Measurements from ENCODE around the gene HSPA12A.

Gene HSPA12A

DNA sequence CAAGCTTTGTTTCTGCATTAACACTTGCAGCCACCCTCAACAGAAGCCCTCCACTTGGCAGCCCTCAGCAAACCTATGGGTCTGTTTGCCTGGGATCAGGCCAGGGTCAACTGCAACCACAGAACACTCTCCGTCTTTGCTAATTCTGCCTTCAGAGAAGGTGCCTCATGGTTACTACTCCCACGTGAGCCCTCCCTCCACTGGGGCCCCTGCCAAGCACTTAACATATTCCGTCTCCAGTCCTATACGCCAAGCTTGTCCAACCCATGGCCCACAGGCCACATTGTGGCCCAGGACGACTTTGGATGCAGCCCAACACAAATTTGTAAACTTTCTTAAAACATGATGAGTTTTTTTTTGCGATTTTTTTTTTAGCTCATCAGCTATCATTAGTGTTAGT, 54.7 kb downstream of the HSPA12A start (continued):
- TF ChIP-seq ZNF518A (tag by site-specific recombination; conservative IDR thresholded peaks at IDR 0.05; ENCODE audit: low read depth) (no peak), AEBP2 (tag by site-specific recombination; IDR thresholded peaks at IDR 0.05; ENCODE audit: borderline replicate concordance) (no peak), ZNF548 (tag by site-specific recombination; IDR thresholded peaks at IDR 0.05) (no peak), ZNF112 (tag by site-specific recombination; IDR thresholded peaks at IDR 0.05) (no peak), ZSCAN30 (tag by site-specific recombination; IDR thresholded peaks at IDR 0.05) (no peak), ZNF521 (tag by site-specific recombination; IDR thresholded peaks at IDR 0.05) (no peak), ELK4 (IDR thresholded peaks at IDR 0.05; ENCODE audit: borderline replicate concordance, low read depth, low read length) (no peak), ZNF707 (tag by site-specific recombination; IDR thresholded peaks at IDR 0.05) (no peak), GLI4 (tag by site-specific recombination; IDR thresholded peaks at IDR 0.05) (no peak)

- POLR2A ChIA-PET = no interaction called here
Observed at GRCh38 chr10:116686632-116687031, 55.7 kb downstream of the HSPA12A start.

More at GRCh38 chr10:116686632-116687031, 55.7 kb downstream of the HSPA12A start:
- H3K36me3 ChIP-seq (ENCODE audit: control insufficient read depth in 2 of 2, insufficient read depth in 1 of 2, low read length in 2 of 2) = peaks cover 0 to 6% of the 10 kb centered on the region in 2 experiments; a peak in 1 of 3 replicates
- no peaks in the 10 kb centered on the region for H3K9me3 ChIP-seq (ENCODE audit: control insufficient read depth, insufficient read depth, low read depth, low read length)
- H3K4me3 ChIP-seq (ENCODE audit: low read depth, low read length) = no peak overlapping the region
- TF ChIP-seq SALL2 (tag by site-specific recombination; IDR thresholded peaks at IDR 0.05; ENCODE audit: borderline replicate concordance) (no peak), EGR2 (tag by site-specific recombination; IDR thresholded peaks at IDR 0.05; ENCODE audit: low read depth) (peak; percentile 99), ZNF629 (tag by site-specific recombination; IDR thresholded peaks at IDR 0.05) (no peak), ZFHX2 (tag by site-specific recombination; conservative IDR thresholded peaks at IDR 0.05) (peak; percentile 99), SP2 (tag by site-specific recombination; IDR thresholded peaks at IDR 0.05) (peak; percentile 26; the same call in 1 of the 2 replicates), ZNF362 (tag by site-specific recombination; IDR thresholded peaks at IDR 0.05) (no peak), ZNF248 (tag by site-specific recombination; IDR thresholded peaks at IDR 0.05) (no peak)
- TF ChIP-seq, protein P1, sequence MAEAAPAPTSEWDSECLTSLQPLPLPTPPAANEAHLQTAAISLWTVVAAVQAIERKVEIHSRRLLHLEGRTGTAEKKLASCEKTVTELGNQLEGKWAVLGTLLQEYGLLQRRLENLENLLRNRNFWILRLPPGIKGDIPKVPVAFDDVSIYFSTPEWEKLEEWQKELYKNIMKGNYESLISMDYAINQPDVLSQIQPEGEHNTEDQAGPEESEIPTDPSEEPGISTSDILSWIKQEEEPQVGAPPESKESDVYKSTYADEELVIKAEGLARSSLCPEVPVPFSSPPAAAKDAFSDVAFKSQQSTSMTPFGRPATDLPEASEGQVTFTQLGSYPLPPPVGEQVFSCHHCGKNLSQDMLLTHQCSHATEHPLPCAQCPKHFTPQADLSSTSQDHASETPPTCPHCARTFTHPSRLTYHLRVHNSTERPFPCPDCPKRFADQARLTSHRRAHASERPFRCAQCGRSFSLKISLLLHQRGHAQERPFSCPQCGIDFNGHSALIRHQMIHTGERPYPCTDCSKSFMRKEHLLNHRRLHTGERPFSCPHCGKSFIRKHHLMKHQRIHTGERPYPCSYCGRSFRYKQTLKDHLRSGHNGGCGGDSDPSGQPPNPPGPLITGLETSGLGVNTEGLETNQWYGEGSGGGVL (tag by site-specific recombination; IDR thresholded peaks at IDR 0.05) = no peak
- no peak overlapping the region for H3K27ac ChIP-seq (ENCODE audit: extremely low read depth, low read depth, low read length)
- no peaks in the 10 kb centered on the region for H3K4me1 ChIP-seq (ENCODE audit: control insufficient read depth, insufficient read depth, low read length)
- CTCF ChIA-PET = interaction anchor here (0.7 to 4.4 kb wide), 2 partner anchors 102 to 1536 kb away, joined by 4 to 27 read pairs; no protein-coding TSS in a partner anchor

Data from HEK293 (cell line).